HepG2 (cell line): ENCODE measurements around the gene RASL12. TPM values are rescaled to one million over a fixed set of nuclear protein-coding genes. Genes with fewer than 3 reads are reported as not detected.
A peak's percentile ranks its signal among the peaks of the same experiment; 100 is the strongest.

Experiments used
- ATAC-seq: fragments of 200-7000 bp; cut with Tn5 transposase; 3 replicates; pipeline ENCODE4 v1.9.1; 2020; ENCODE audit warnings: mild to moderate bottlenecking, moderate library complexity
- BruUV-seq: library from RNA; stranded (reverse); fragments of 400-500 nt; replicated peaks from 2 replicates; lab custom pipeline; 2021; lab: Mats Ljungman, UMichigan
- CTCF ChIA-PET: fragments of 300-600 bp; formaldehyde crosslinking; extraction: SDS; loops from one replicate; lab custom pipeline; 2021; ENCODE audit warnings: low total read pairs, inconsistent platforms, low intra/inter-chr PET ratio; lab: Yijun Ruan, JAX
- POLR2A ChIA-PET: fragments of 350-600 bp; sonication (Branson Sonifier 250); formaldehyde crosslinking; loops from one replicate; lab custom pipeline; 2020; ENCODE audit warnings: antibody characterized with exemption, inconsistent platforms; lab: Yijun Ruan, JAX
- DNase-seq: peaks from one replicate; pipeline ENCODE4 v3.0.0-alpha.2; 2015; ENCODE audit warnings: low spot score
- FAIRE-seq: peaks from 3 replicates; lab custom pipeline; 2011; peaks lifted over from hg19 to GRCh38; lab: Jason Lieb, UNC
- H2AFZ ChIP-seq: one replicate; pipeline ENCODE4 v1.6.1; 2011; ENCODE audit warnings: low read length, inconsistent platforms
- H3K27ac ChIP-seq: fragments of 300-600 bp; 3 replicates; pipeline ENCODE4 v1.8.0; 2011; ENCODE audit warnings: mixed run types, mild to moderate bottlenecking, mixed read lengths, low read length, inconsistent platforms; ENCODE audit not compliant: insufficient read depth; ENCODE audit errors: extremely low read length
- H3K27me3 ChIP-seq, 2 experiments: fragments of 200-600 bp in 1 of 2; 2 replicates in 1 of 2; 3 replicates in 1 of 2; pipeline versions ENCODE4 v1.6.0 to v1.8.0; 2011; ENCODE audit warnings: low read length in 2 of 2, mild to moderate bottlenecking in 2 of 2, moderate library complexity in 2 of 2, inconsistent platforms in 1 of 2; ENCODE audit not compliant: insufficient read depth in 2 of 2, control insufficient read depth in 1 of 2
- H3K36me3 ChIP-seq, 2 experiments: fragments of 200-600 bp in 1 of 2; replicated peaks in 1 of 2; 2 replicates in 1 of 2; 3 replicates in 1 of 2; pipeline versions ENCODE4 v1.5.1 to v1.8.0; 2011; ENCODE audit warnings: low read length in 2 of 2, inconsistent platforms in 1 of 2; ENCODE audit not compliant: insufficient read depth in 2 of 2, control insufficient read depth in 1 of 2
- H3K4me1 ChIP-seq: 2 replicates; pipeline ENCODE4 v1.5.1; 2012; ENCODE audit warnings: low read length, inconsistent platforms; ENCODE audit not compliant: insufficient read depth
- H3K4me2 ChIP-seq: 2 replicates; pipeline ENCODE4 v1.6.0; 2011; ENCODE audit warnings: low read depth, low read length, inconsistent platforms
- H3K4me3 ChIP-seq, 3 experiments: fragments of 200-600 bp in 1 of 3; sonication (generic), shearing (Covaris generic) in 1 of 3; replicated peaks in 1 of 3; 2 replicates each; pipeline ENCODE4 v1.5.1; 2011 to 2016; ENCODE audit warnings: low read length in 3 of 3, inconsistent platforms in 2 of 3, low read depth in 2 of 3, mild to moderate bottlenecking in 2 of 3, control low read depth in 1 of 3, mixed read lengths in 1 of 3; ENCODE audit not compliant: insufficient read depth in 1 of 3
- H3K79me2 ChIP-seq: one replicate; pipeline ENCODE4 v1.6.1; 2011; ENCODE audit warnings: low read length, inconsistent platforms; ENCODE audit not compliant: insufficient read depth
- H3K9ac ChIP-seq: 2 replicates; pipeline ENCODE4 v1.6.0; 2011; ENCODE audit warnings: mild to moderate bottlenecking, low read depth, low read length, inconsistent platforms; ENCODE audit not compliant: insufficient read depth
- H3K9me3 ChIP-seq: 2 replicates; pipeline ENCODE4 v1.5.1; 2012; ENCODE audit warnings: mild to moderate bottlenecking, low read length
- H4K20me1 ChIP-seq: 2 replicates; pipeline ENCODE4 v1.6.0; 2011; ENCODE audit warnings: inconsistent platforms, mild to moderate bottlenecking, low read length, moderate library complexity; ENCODE audit not compliant: insufficient read depth
- GATAD2A ChIP-seq: IDR thresholded peaks from 2 replicates; pipeline ENCODE4 v1.6.1; 2016
- HMGA1 ChIP-seq: sonication (generic); formaldehyde crosslinking; conservative IDR thresholded peaks from 2 replicates; pipeline ENCODE4 v1.4.0; 2020; ENCODE audit warnings: missing genetic modification reagents
- MED8 ChIP-seq: sonication (generic); formaldehyde crosslinking; IDR thresholded peaks from 2 replicates; pipeline ENCODE4 v1.8.1; 2023; ENCODE audit warnings: mild to moderate bottlenecking, missing genetic modification reagents; ENCODE audit not compliant: insufficient replicate concordance
- PHF8 ChIP-seq: sonication (generic); formaldehyde crosslinking; IDR thresholded peaks from 2 replicates; pipeline ENCODE4 v1.5.0; 2020; ENCODE audit warnings: missing genetic modification reagents
- RXRA ChIP-seq: sonication (generic); formaldehyde crosslinking; IDR thresholded peaks from 2 replicates; pipeline ENCODE4 v1.5.1; 2020; ENCODE audit warnings: missing genetic modification reagents
- SP2 ChIP-seq: sonication (generic); formaldehyde crosslinking; IDR thresholded peaks from 2 replicates; pipeline ENCODE4 v1.5.1; 2020; ENCODE audit warnings: mild to moderate bottlenecking, missing genetic modification reagents
- SUZ12 ChIP-seq: fragments of 150-350 bp; IDR thresholded peaks from 2 replicates; pipeline ENCODE4 v1.6.1; 2014; ENCODE audit warnings: low read depth, low read length
- ZBTB2 ChIP-seq: sonication (generic); formaldehyde crosslinking; IDR thresholded peaks from 2 replicates; pipeline ENCODE4 v1.8.0; 2022; ENCODE audit warnings: low read depth, missing genetic modification reagents
- ZBTB7B ChIP-seq: sonication (generic); formaldehyde crosslinking; IDR thresholded peaks from 2 replicates; pipeline ENCODE4 v1.4.0; 2020; ENCODE audit warnings: missing genetic modification reagents
- ZFX ChIP-seq: sonication (generic); formaldehyde crosslinking; IDR thresholded peaks from 2 replicates; pipeline ENCODE4 v1.4.0; 2020; ENCODE audit warnings: mild to moderate bottlenecking, low read depth, missing genetic modification reagents, moderate library complexity
- ZMYM2 ChIP-seq: sonication (generic); formaldehyde crosslinking; IDR thresholded peaks from 2 replicates; pipeline ENCODE4 v1.8.0; 2022; ENCODE audit warnings: mild to moderate bottlenecking, missing genetic modification reagents
- ZMYM3 ChIP-seq: sonication (generic); formaldehyde crosslinking; IDR thresholded peaks from 2 replicates; pipeline ENCODE4 v1.5.1; 2020; ENCODE audit warnings: mild to moderate bottlenecking, missing genetic modification reagents
- ZNF333 ChIP-seq: sonication (generic); formaldehyde crosslinking; IDR thresholded peaks from 2 replicates; pipeline ENCODE4 v1.4.0; 2020; ENCODE audit warnings: mild to moderate bottlenecking, missing genetic modification reagents, borderline replicate concordance
- ZNF678 ChIP-seq: sonication (generic); formaldehyde crosslinking; IDR thresholded peaks from 2 replicates; pipeline ENCODE4 v1.4.0; 2020; ENCODE audit warnings: mild to moderate bottlenecking, missing genetic modification reagents
- ZNF747 ChIP-seq: sonication (generic); formaldehyde crosslinking; IDR thresholded peaks from 2 replicates; pipeline ENCODE4 v1.8.1; 2023; ENCODE audit warnings: missing genetic modification reagents, mild to moderate bottlenecking, borderline replicate concordance
- ZNF83 ChIP-seq: sonication (generic); formaldehyde crosslinking; IDR thresholded peaks from 2 replicates; pipeline ENCODE4 v1.4.0; 2020; ENCODE audit warnings: missing genetic modification reagents, mild to moderate bottlenecking, borderline replicate concordance
- WGBS: methylation state at CpG from one replicate; pipeline ENCODE4 v1.1.6; 2017; ENCODE audit warnings: low lambda C conversion rate; 5-methylcytosine and 5-hydroxymethylcytosine counted together
- in situ Hi-C: cut with HindIII; loops from 2 replicates; pipeline ENCODE4 v1.10.0; 2017; ENCODE audit warnings: low pct_unique_long_range_greater_than_20kb; ENCODE audit not compliant: extremely low pct_ligation_motif_present
- intact Hi-C: fragments of 100-400 bp; cut with micrococcal nuclease; formaldehyde crosslinking; loops from one replicate; pipeline ENCODE4 v1.10.0; 2022; ENCODE audit not compliant: unreplicated experiment
- polyA plus RNA-seq, 8 experiments: library from polyadenylated mRNA; depleted of rRNA in 3 of 8; stranded (reverse) in 7 of 8; unstranded in 1 of 8; fragments of >200 nt; fragmentation: Illumina TruSeq in 4 of 8; extraction: Trizol in 4 of 8; gene quantifications; 2 replicates each; pipeline versions ENCODE4 v1.2.1 to v1.2.3, GENCODE V29; 2011 to 2016; ENCODE audit warnings: low read depth in 4 of 8, missing spikeins in 1 of 8, mixed read lengths in 1 of 8; ENCODE audit not compliant: insufficient read depth in 1 of 8
- total RNA-seq, 5 experiments: library from RNA; depleted of rRNA; stranded (reverse); fragments of >200 nt; fragmentation: Illumina TruSeq; extraction: Trizol; gene quantifications; 2 replicates each; pipeline ENCODE4 v1.2.3, GENCODE V29; 2016; ENCODE audit warnings: low read depth in 1 of 5

Gene RASL12
- total and polyA plus RNA-seq, 2 of the 13 experiments (the other 11 are each of a cell fraction or from before 2014, with no cell fraction given), result 0.16 to 0.55 TPM

- ATAC-seq (no peak), FAIRE-seq (no peak), DNase-seq (no peak)
- no peaks in the 10 kb centered on the region for H3K36me3 ChIP-seq
- H3K4me1 ChIP-seq, result peaks cover 87% of the 10 kb centered on the region
- H3K27ac ChIP-seq, result no peak overlapping the region
- no peak overlapping the region for H3K9ac ChIP-seq
- H3K27me3 ChIP-seq, result 0 out of 5 replicates have a peak, but pooled peaks cover 0 to 6% of the 10 kb centered on the region in 2 experiments
- intact Hi-C loops, result loop anchor here (10.0 kb wide), 1 partner anchor 235 kb away; the partner anchor contains the start of gene RNU5A-1
- H2AFZ ChIP-seq, result no peak overlapping the region
- ChIA-PET POLR2A (no interaction called here), CTCF (no interaction called here)
- no TSS peak for BruUV-seq
- in situ Hi-C loops, result no loop called here
- H4K20me1 ChIP-seq, result no peaks in the 10 kb centered on the region
- H3K4me2 ChIP-seq, result no peak overlapping the region
- no peaks in the 10 kb centered on the region for H3K79me2 ChIP-seq
- no peaks in the 10 kb centered on the region for H3K9me3 ChIP-seq
- no peak overlapping the region for H3K4me3 ChIP-seq
- WGBS, result 24% methylated on average over 2 of the region's 3 CpGs
- no peak for TF ChIP-seq ZMYM3
Measured at GRCh38 chr15:65059369-65059750, 8.4 kb downstream of the RASL12 start.

- peaks cover 91% of the 10 kb centered on the region for H3K4me1 ChIP-seq
- H4K20me1 ChIP-seq, result no peaks in the 10 kb centered on the region
- H3K79me2 ChIP-seq, result no peaks in the 10 kb centered on the region
- peak overlapping the region; percentile 71 for H3K4me2 ChIP-seq
- H3K4me3 ChIP-seq, result peak overlapping the region in 1 of 3 experiments; percentile 24; a peak in 1 of 6 replicates
- ChIA-PET CTCF (no interaction called here), POLR2A (interaction anchor here (1.0 to 1.2 kb wide), 2 partner anchors 11 to 36 kb away, joined by 3 to 6 read pairs; no protein-coding TSS in a partner anchor)
- no peak overlapping the region for H2AFZ ChIP-seq
- BruUV-seq, result no TSS peak
- ATAC-seq (peak; percentile 17), DNase-seq (peak; percentile 33), FAIRE-seq (no peak)
- H3K36me3 ChIP-seq, result no peaks in the 10 kb centered on the region
- 0 out of 5 replicates have a peak, but pooled peaks cover 0 to 5% of the 10 kb centered on the region in 2 experiments for H3K27me3 ChIP-seq
- no peak overlapping the region for H3K9ac ChIP-seq
- in situ Hi-C loops, result no loop called here
- 6% methylated on average over 14 of the region's 16 CpGs for WGBS
- H3K9me3 ChIP-seq, result no peaks in the 10 kb centered on the region
- H3K27ac ChIP-seq, result no peak overlapping the region
- intact Hi-C loops, result loop anchor here (10.0 kb wide), 1 partner anchor 236 kb away; the partner anchor contains the start of gene RNU5A-1
- TF ChIP-seq ZMYM2 (CRISPR knock-in tag) (0 out of 2 replicates have a peak, but pooled peaks have one; percentile 20), ZBTB2 (CRISPR knock-in tag) (no peak), ZBTB7B (CRISPR knock-in tag) (peak; percentile 57; the same call in 1 of the 2 replicates), SP2 (CRISPR knock-in tag) (no peak), SUZ12 (no peak), ZFX (CRISPR knock-in tag) (peak; percentile 47), ZNF83 (no peak), GATAD2A (CRISPR knock-in tag) (0 out of 2 replicates have a peak, but pooled peaks have one; percentile 41), MED8 (CRISPR knock-in tag) (no peak), RXRA (peak; percentile 38; the same call in 1 of the 2 replicates), PHF8 (CRISPR knock-in tag) (no peak), ZMYM3 (0 out of 2 replicates have a peak, but pooled peaks have one; percentile 45), ZNF678 (CRISPR knock-in tag) (no peak), ZNF747 (CRISPR knock-in tag) (no peak), HMGA1 (no peak), ZNF333 (CRISPR knock-in tag) (no peak)
Measured at GRCh38 chr15:65058394-65059368, 9.1 kb downstream of the RASL12 start.
